Transverse colon (tissue), 4 donors: ENCODE data around the gene PSTK.

Experiments used
- EP300 ChIP-seq: sonication (generic); formaldehyde crosslinking; IDR thresholded peaks from one replicate; pipeline ENCODE4 v1.6.1; 2017; ENCODE audit warnings: antibody characterized with exemption, low read depth
- POLR2AphosphoS5 ChIP-seq, 3 donors: sonication (generic); formaldehyde crosslinking; IDR thresholded peaks; one replicate each; pipeline ENCODE4 v1.6.1; 2016; ENCODE audit warnings: antibody characterized with exemption in 3 of 3
- TF ChIP-seq, protein P1 (sequence below), 5 experiments: fragments of 200-600 bp in 3 of 5; fragments of 450-650 bp in 2 of 5; sonication (generic) in 3 of 5; IDR thresholded peaks; 1 replicate in 2 of 5; 2 replicates in 3 of 5; pipeline ENCODE4 v1.5.1; 2016 to 2017; ENCODE audit warnings: antibody characterized with exemption in 5 of 5, inconsistent platforms in 3 of 5, mild to moderate bottlenecking in 2 of 5, moderate library complexity in 1 of 5

DNA sequence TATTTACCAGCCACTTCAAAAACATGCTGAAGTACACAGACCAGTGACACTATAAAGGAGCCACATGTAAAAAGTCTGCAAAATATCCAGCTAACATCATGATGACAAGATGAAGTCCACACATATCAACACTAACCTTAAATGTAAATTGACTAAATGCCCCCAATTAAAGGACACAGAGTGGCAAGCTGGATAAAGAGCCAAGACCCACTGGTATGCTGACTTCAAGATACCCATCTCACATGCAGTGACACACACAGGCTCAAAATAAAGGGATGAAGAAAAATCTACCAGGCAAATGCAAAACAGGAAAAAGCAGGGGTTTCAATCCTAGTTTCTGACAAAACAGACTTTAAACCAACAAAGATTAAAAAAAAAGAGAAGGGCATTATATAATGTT, 13.3 kb upstream of the PSTK start:
- TF ChIP-seq, protein P1, sequence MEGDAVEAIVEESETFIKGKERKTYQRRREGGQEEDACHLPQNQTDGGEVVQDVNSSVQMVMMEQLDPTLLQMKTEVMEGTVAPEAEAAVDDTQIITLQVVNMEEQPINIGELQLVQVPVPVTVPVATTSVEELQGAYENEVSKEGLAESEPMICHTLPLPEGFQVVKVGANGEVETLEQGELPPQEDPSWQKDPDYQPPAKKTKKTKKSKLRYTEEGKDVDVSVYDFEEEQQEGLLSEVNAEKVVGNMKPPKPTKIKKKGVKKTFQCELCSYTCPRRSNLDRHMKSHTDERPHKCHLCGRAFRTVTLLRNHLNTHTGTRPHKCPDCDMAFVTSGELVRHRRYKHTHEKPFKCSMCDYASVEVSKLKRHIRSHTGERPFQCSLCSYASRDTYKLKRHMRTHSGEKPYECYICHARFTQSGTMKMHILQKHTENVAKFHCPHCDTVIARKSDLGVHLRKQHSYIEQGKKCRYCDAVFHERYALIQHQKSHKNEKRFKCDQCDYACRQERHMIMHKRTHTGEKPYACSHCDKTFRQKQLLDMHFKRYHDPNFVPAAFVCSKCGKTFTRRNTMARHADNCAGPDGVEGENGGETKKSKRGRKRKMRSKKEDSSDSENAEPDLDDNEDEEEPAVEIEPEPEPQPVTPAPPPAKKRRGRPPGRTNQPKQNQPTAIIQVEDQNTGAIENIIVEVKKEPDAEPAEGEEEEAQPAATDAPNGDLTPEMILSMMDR (IDR thresholded peaks at IDR 0.05), result no peak
- no peak for TF ChIP-seq POLR2AphosphoS5 (IDR thresholded peaks at IDR 0.05)
- TF ChIP-seq EP300, result no peak
